DOHH2 (cell line): ENCODE measurements around the gene SULT1B1.

Experiments used
- H3F3A ChIP-seq: fragments of 200-600 bp; sonication (generic), shearing (Covaris generic); 2 replicates; pipeline ENCODE4 v1.6.0; 2016; ENCODE audit warnings: antibody characterized with exemption, mild to moderate bottlenecking; ENCODE audit not compliant: control insufficient read depth, insufficient read depth
- H3K27ac ChIP-seq: fragments of 200-600 bp; sonication (generic); 2 replicates; pipeline ENCODE4 v1.5.1; 2014; ENCODE audit warnings: low read depth, mild to moderate bottlenecking, low read length, moderate library complexity
- H3K27me3 ChIP-seq: fragments of 200-600 bp; sonication (generic); 2 replicates; pipeline ENCODE4 v1.6.1; 2014; ENCODE audit warnings: mild to moderate bottlenecking, low read length, mixed read lengths; ENCODE audit not compliant: control insufficient read depth
- H3K36me3 ChIP-seq: fragments of 200-600 bp; sonication (generic); 2 replicates; pipeline ENCODE4 v1.6.1; 2014; ENCODE audit warnings: mild to moderate bottlenecking, low read length, moderate library complexity, mixed read lengths; ENCODE audit not compliant: control insufficient read depth
- H3K4me1 ChIP-seq: fragments of 200-600 bp; sonication (generic); 2 replicates; pipeline ENCODE4 v1.6.1; 2014; ENCODE audit warnings: mild to moderate bottlenecking, low read length, mixed read lengths; ENCODE audit not compliant: control insufficient read depth
- H3K4me2 ChIP-seq: fragments of 200-600 bp; sonication (generic); 2 replicates; pipeline ENCODE4 v1.6.0; 2014; ENCODE audit warnings: mild to moderate bottlenecking, low read length, moderate library complexity
- H3K4me3 ChIP-seq: fragments of 200-600 bp; sonication (generic); 2 replicates; pipeline ENCODE4 v1.5.1; 2014; ENCODE audit warnings: mild to moderate bottlenecking, low read length, mixed read lengths
- H3K79me2 ChIP-seq: fragments of 200-600 bp; sonication (generic); 2 replicates; pipeline ENCODE4 v1.6.1; 2014; ENCODE audit warnings: mild to moderate bottlenecking, low read length, mixed read lengths; ENCODE audit not compliant: control insufficient read depth
- H3K9me2 ChIP-seq: fragments of 200-600 bp; sonication (generic); replicated peaks from 2 replicates; pipeline ENCODE4 v1.6.1; 2014; ENCODE audit warnings: mild to moderate bottlenecking, low read length, mixed read lengths; ENCODE audit not compliant: control insufficient read depth
- H3K9me3 ChIP-seq: fragments of 200-600 bp; sonication (generic); 2 replicates; pipeline ENCODE4 v1.6.1; 2014; ENCODE audit warnings: antibody characterized with exemption, low read length, mixed read lengths; ENCODE audit not compliant: control insufficient read depth, insufficient read depth
- H4K20me1 ChIP-seq: fragments of 200-600 bp; sonication (generic); 2 replicates; pipeline ENCODE4 v1.6.0; 2014; ENCODE audit warnings: low read depth, mild to moderate bottlenecking, antibody characterized with exemption, low read length, moderate library complexity; ENCODE audit not compliant: control insufficient read depth, insufficient read depth
- CTCF ChIP-seq: fragments of 200-600 bp; sonication (generic); IDR thresholded peaks from one replicate; pipeline ENCODE4 v1.5.1; 2014; ENCODE audit warnings: antibody characterized with exemption, mild to moderate bottlenecking, low read depth, low read length; ENCODE audit not compliant: poor library complexity, severe bottlenecking
- EZH2phosphoT487 ChIP-seq: fragments of 200-600 bp; sonication (generic); IDR thresholded peaks from 2 replicates; pipeline ENCODE4 v1.6.1; 2017; ENCODE audit warnings: borderline replicate concordance, mild to moderate bottlenecking, antibody characterized with exemption, low read length, moderate library complexity, mixed read lengths

The SULT1B1 gene

DNA sequence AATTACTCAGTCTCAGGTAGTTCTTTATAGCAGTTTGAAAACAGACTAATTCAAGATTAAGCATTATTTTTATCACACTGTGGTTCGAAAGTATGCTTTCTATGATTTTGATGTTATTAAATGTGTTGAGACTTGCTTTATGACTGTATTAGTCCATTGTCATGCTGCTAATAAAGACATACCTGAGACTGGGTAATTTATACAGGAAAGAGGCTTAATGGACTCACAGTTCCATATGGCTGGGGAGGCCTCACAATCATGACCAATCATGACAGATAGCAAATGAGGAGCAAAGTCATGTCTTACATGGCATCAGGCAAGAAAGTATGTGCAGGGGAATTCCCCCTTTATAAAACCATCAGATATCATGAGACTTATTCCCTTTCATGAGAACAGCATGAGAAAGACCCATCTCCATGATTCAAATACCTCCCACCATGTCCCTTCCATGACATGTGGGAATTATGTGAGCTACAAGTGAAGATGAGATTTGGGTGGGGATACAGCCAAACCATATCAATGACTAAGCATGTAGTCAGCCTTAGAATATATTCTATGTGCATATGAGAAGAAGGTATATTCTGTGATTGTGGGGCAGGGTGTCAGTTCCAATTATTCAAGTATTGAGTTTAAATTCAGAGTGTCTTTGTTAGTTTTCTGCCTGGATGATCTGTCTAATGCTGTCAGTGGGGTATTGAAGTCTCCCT is 62.7 kb downstream of the SULT1B1 start:
- H3K9me3 ChIP-seq, result no peaks in the 10 kb centered on the region
- no peak overlapping the region for H3K27ac ChIP-seq
- H3K79me2 ChIP-seq, result no peaks in the 10 kb centered on the region
- no peaks in the 10 kb centered on the region for H3K27me3 ChIP-seq
- H3K4me3 ChIP-seq, result no peak overlapping the region
- H3K4me2 ChIP-seq, result no peak overlapping the region
- no peaks in the 10 kb centered on the region for H4K20me1 ChIP-seq
- no peaks in the 10 kb centered on the region for H3F3A ChIP-seq
- no peaks in the 10 kb centered on the region for H3K9me2 ChIP-seq
- H3K4me1 ChIP-seq, result no peaks in the 10 kb centered on the region
- H3K36me3 ChIP-seq, result no peaks in the 10 kb centered on the region
- TF ChIP-seq CTCF (no peak), EZH2phosphoT487 (no peak)

GRCh38 chr4:69689599-69689998 is 70.8 kb downstream of the SULT1B1 start:
- Histone ChIP-seq H3K4me2 (no peak overlapping the region), H3K9me2 (no peaks in the 10 kb centered on the region), H3K4me3 (no peak overlapping the region), H3K27ac (no peak overlapping the region), H3K27me3 (no peaks in the 10 kb centered on the region), H3K79me2 (no peaks in the 10 kb centered on the region), H3K4me1 (no peaks in the 10 kb centered on the region), H3F3A (no peaks in the 10 kb centered on the region), H3K9me3 (no peaks in the 10 kb centered on the region), H3K36me3 (no peaks in the 10 kb centered on the region), H4K20me1 (no peaks in the 10 kb centered on the region)
- TF ChIP-seq EZH2phosphoT487 (no peak), CTCF (peak; percentile 41)

DNA sequence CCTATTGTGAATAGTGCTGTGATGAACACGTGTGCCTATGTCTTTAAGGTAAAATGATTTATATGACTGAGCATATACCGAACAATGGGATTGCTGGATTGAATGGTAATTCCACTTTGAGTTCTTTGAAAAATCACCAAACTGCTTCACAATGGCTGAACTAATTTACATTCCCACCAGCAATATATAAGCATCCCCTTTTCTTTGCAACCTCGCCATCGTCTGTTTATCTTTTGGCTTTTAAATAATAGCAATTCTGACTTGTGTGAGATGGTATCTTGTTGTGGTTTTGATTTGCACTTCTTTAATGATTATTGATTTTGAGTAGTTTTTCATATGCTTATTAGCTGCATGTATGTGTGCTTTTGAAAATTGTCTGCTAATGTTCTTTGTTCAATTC is 75.6 kb downstream of the SULT1B1 start:
- TF ChIP-seq CTCF (no peak), EZH2phosphoT487 (no peak)
- Histone ChIP-seq H3K9me3 (no peaks in the 10 kb centered on the region), H3K4me1 (no peaks in the 10 kb centered on the region), H3K27me3 (no peaks in the 10 kb centered on the region), H3K79me2 (no peaks in the 10 kb centered on the region), H3K27ac (no peak overlapping the region), H3K4me3 (no peak overlapping the region), H3K4me2 (no peak overlapping the region), H3K36me3 (no peaks in the 10 kb centered on the region), H3K9me2 (no peaks in the 10 kb centered on the region), H4K20me1 (no peaks in the 10 kb centered on the region), H3F3A (no peaks in the 10 kb centered on the region; the same call in 1 of the 2 replicates)
